Measurements from ENCODE around the gene PSMD3. TPM values are rescaled to one million over a fixed set of nuclear protein-coding genes. Genes with fewer than 3 reads are reported as not detected.

The PSMD3 gene
- total RNA-seq, 6 donors from 2014 or later, result 55.5 to 117 (median 78.8) TPM

DNA sequence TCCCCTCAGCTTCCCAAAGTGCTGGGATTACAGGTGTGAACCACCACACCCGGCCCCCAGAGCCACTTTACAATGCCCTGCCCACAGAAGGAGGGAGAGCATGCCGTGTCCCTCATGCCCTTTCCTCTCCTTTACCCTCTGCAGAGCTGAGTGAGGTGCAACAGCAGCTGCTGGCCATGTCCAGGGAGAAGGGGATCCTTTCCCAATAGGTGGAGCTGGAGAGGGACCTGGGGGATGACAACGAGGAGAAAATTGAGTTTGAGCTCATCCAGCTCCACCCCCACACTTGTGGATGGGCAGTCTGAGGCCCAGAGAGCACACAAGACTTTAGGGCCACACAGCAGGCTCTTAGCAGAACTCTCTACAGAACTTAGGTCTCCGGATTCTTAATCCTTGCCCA lies 25.7 kb upstream of the PSMD3 start:
- 80 to 92% methylated on average over 2 to 3 of the region's 4 CpGs for WGBS, 2 donors
- no peak overlapping the region for H3K27ac ChIP-seq
- H3K36me3 ChIP-seq, result no peaks in the 10 kb centered on the region
- H3K27me3 ChIP-seq, result no peaks in the 10 kb centered on the region
- H3K9me3 ChIP-seq, result no peaks in the 10 kb centered on the region
- H3K4me3 ChIP-seq, result no peak overlapping the region
- peaks cover 8 to 24% (median 21%) of the 10 kb centered on the region in 4 donors for H3K4me1 ChIP-seq
- no peak for ATAC-seq (ENCODE audit: low FRiP score in 2 of 2)
- TF ChIP-seq POLR2A (IDR thresholded peaks at IDR 0.05) (no peak), EP300 (IDR thresholded peaks at IDR 0.05) (no peak), POLR2AphosphoS5 (IDR thresholded peaks at IDR 0.05) (no peak)
- TF ChIP-seq, protein P1, sequence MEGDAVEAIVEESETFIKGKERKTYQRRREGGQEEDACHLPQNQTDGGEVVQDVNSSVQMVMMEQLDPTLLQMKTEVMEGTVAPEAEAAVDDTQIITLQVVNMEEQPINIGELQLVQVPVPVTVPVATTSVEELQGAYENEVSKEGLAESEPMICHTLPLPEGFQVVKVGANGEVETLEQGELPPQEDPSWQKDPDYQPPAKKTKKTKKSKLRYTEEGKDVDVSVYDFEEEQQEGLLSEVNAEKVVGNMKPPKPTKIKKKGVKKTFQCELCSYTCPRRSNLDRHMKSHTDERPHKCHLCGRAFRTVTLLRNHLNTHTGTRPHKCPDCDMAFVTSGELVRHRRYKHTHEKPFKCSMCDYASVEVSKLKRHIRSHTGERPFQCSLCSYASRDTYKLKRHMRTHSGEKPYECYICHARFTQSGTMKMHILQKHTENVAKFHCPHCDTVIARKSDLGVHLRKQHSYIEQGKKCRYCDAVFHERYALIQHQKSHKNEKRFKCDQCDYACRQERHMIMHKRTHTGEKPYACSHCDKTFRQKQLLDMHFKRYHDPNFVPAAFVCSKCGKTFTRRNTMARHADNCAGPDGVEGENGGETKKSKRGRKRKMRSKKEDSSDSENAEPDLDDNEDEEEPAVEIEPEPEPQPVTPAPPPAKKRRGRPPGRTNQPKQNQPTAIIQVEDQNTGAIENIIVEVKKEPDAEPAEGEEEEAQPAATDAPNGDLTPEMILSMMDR (IDR thresholded peaks at IDR 0.05), result no peak
- DNase-seq, result no peak

DNA sequence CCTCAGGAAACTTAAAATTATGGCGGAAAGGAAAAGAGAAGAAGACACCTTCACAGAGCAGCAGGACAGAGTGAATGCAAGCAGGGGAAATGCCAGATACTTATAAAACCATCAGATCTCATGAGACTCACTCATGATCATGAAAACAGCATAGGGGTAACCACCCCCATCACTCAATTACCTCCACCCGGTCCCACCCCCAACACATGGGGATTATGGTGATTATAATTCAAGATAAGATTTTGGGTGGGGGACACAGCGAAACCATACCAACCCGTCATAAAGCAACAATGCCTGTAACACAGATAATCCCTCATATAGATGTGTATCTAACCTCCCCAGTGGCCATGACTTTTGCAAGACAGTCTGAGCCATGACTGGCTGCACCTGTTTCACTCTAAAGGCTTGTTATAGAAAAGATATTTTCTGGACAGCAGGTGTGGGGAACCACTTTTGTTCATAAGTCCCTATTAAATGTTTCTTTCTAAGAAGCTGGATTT lies 24.8 kb upstream of the PSMD3 start:
- no peaks in the 10 kb centered on the region for H3K27me3 ChIP-seq

DNA sequence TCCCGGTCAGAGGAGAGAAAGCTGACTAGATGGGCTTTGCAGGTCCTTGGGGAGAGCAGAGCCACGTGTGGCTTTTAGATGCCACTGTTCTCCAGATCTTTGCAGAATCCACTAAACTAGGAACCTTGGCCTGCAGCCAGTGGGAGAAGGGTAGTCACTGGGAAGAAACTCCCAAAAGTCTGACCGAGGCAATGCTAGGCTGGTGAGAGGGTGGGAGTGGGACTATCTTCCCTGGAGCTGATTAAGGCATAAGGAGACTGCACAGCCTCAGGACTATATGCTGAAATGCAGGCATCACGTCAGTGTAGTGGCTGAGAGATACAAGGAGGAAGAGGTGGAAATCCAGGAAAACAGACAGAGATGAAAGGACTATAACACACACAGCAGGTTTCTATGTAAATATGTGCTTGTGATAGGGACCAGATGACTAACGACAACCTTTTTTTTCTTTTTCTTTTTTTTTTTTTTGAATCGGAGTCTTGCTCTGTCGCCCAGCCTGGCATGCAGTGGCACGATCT lies 20.0 kb upstream of the PSMD3 start:
- H3K4me1 ChIP-seq, result peaks cover 0 to 4% (median 4%) of the 10 kb centered on the region in 4 donors
- no peaks in the 10 kb centered on the region for H3K36me3 ChIP-seq
- 68 to 78% methylated on average over 8 of the region's 8 CpGs for WGBS, 2 donors
- no peak for DNase-seq
- H3K4me3 ChIP-seq, result no peak overlapping the region
- no peaks in the 10 kb centered on the region for H3K9me3 ChIP-seq
- H3K27me3 ChIP-seq, result no peaks in the 10 kb centered on the region
- no peak overlapping the region for H3K27ac ChIP-seq
- ATAC-seq (ENCODE audit: low FRiP score in 2 of 2), result no peak
- TF ChIP-seq POLR2A (IDR thresholded peaks at IDR 0.05) (no peak), POLR2AphosphoS5 (IDR thresholded peaks at IDR 0.05) (no peak), EP300 (IDR thresholded peaks at IDR 0.05) (no peak)
- TF ChIP-seq, protein P1 (IDR thresholded peaks at IDR 0.05), result no peak

More for the DNA sequence above, 24.8 kb upstream of the PSMD3 start:
- no peaks in the 10 kb centered on the region for H3K36me3 ChIP-seq
- H3K9me3 ChIP-seq, result no peaks in the 10 kb centered on the region
- H3K4me1 ChIP-seq, result peaks cover 8 to 22% (median 21%) of the 10 kb centered on the region in 4 donors
- ATAC-seq (ENCODE audit: low FRiP score in 2 of 2) (no peak), DNase-seq (no peak)
- no peak for TF ChIP-seq EP300 (IDR thresholded peaks at IDR 0.05)
- no peak for TF ChIP-seq POLR2A (IDR thresholded peaks at IDR 0.05)
- 62 to 78% methylated on average over 4 of the region's 4 CpGs for WGBS, 2 donors
- H3K27ac ChIP-seq, result no peak overlapping the region
- H3K4me3 ChIP-seq, result no peak overlapping the region

DNA sequence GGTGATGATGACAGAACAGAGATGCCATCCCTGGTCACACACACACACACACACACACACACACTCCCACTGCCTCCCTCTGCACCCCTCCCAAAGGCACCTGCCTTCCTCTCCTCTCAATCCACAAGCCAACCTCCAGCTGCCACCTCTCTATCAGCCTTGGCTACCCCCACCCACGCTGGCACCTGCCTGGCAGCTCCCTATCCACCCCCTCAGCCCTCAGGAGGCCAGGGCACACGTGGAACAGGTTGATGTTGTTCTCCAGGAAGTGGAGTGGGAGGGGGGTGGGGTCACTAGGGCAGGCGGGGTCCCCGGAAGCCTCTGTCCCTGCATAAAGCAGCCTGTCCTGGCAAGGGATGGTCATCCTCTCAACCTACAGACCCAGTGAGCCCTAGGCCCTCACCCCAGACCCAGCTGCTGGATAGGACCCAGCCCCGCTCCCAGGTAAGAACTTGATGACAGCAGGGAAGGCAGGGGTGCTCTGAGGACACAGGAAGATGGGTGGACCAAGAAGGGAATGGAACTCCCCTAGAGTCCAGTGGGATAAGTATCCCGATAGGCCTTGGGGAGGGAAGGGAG lies 17.9 kb upstream of the PSMD3 start, which contains the start of gene GSDMA:
TSS of gene GSDMA (plus strand) at position 363 of the 579 bp plus-strand sequence. CDS start 2,684 bp downstream, outside the sequence.
- WGBS, 2 donors, result 36 to 60% methylated on average over 2 to 6 of the region's 6 CpGs
- Histone ChIP-seq H3K9me3 (no peaks in the 10 kb centered on the region), H3K4me3 (no peak within 1 kb of the TSS), H3K36me3 (no peaks in the 10 kb centered on the region), H3K27me3 (no peaks in the 10 kb centered on the region), H3K27ac (no peak within 1 kb of the TSS), H3K4me1 (peaks cover 0 to 8% (median 4%) of the 10 kb centered on the region in 4 donors)
- no peak for DNase-seq
- TF ChIP-seq POLR2A (IDR thresholded peaks at IDR 0.05) (no peak), POLR2AphosphoS5 (IDR thresholded peaks at IDR 0.05) (no peak), EP300 (IDR thresholded peaks at IDR 0.05) (no peak)
- TF ChIP-seq, protein P1 (IDR thresholded peaks at IDR 0.05), result no peak
- no peak for ATAC-seq (ENCODE audit: low FRiP score in 2 of 2)

DNA sequence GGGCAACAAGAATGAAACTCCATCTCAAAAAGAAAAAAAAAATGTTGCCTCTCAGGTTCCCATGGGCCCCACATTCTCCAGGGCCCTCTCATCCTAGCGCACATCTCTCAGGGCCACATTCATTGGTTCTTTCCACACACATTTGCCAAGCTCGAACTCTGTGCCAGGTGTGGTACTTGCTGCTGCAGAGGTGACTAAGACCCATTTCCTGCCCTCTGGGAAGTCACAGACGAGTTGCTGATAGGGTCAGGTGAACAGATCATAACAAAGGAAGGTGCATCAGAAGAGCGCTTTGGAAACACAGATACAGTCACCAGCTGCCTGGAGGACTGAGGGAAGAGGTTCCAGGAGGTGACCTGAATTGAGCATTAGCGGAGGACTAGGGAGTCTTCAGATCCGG lies 16.8 kb upstream of the PSMD3 start:
- WGBS, 2 donors, result 64 to 70% methylated on average over 6 of the region's 6 CpGs
- no peak for ATAC-seq (ENCODE audit: low FRiP score in 2 of 2)
- H3K27me3 ChIP-seq, result no peaks in the 10 kb centered on the region

More for the DNA sequence above, 16.8 kb upstream of the PSMD3 start:
- TF ChIP-seq, protein P1 (IDR thresholded peaks at IDR 0.05), result no peak
- TF ChIP-seq EP300 (IDR thresholded peaks at IDR 0.05) (no peak), POLR2A (IDR thresholded peaks at IDR 0.05) (no peak), POLR2AphosphoS5 (IDR thresholded peaks at IDR 0.05) (no peak)
- no peak overlapping the region for H3K27ac ChIP-seq
- no peaks in the 10 kb centered on the region for H3K36me3 ChIP-seq
- H3K4me1 ChIP-seq, result peaks cover 0 to 8% (median 4%) of the 10 kb centered on the region in 4 donors
- no peaks in the 10 kb centered on the region for H3K9me3 ChIP-seq
- no peak for DNase-seq
- H3K4me3 ChIP-seq, result no peak overlapping the region

Data from upper lobe of left lung (tissue), 6 donors.